Mesodermal cell (in vitro differentiated cells): ENCODE data around the gene AFMID. TPM values are rescaled to one million over a fixed set of nuclear protein-coding genes. Genes with fewer than 3 reads are reported as not detected.
"Not testable (repeated sequence)": the region's sequence is repeated elsewhere in the genome, so short reads cannot be mapped to it uniquely, and the experiment has no call there.

Source experiments
- H3K27ac ChIP-seq: 2 replicates; pipeline ENCODE4 v1.7.0; 2013; ENCODE audit warnings: mild to moderate bottlenecking, low read depth, low read length, moderate library complexity; ENCODE audit not compliant: severe bottlenecking
- H3K36me3 ChIP-seq: 2 replicates; pipeline ENCODE4 v1.7.1; 2013; ENCODE audit warnings: mild to moderate bottlenecking, low read length, moderate library complexity; ENCODE audit not compliant: control insufficient read depth, insufficient read depth
- H3K4me1 ChIP-seq: one replicate; pipeline ENCODE4 v1.7.1; 2013; ENCODE audit warnings: mild to moderate bottlenecking, low read length; ENCODE audit not compliant: insufficient read depth, control insufficient read depth, poor library complexity, severe bottlenecking
- H3K4me3 ChIP-seq: 2 replicates; pipeline ENCODE4 v1.7.0; 2013; ENCODE audit warnings: low read length, control low read depth, mild to moderate bottlenecking; ENCODE audit not compliant: insufficient read depth, poor library complexity, severe bottlenecking; ENCODE audit errors: extremely low read depth
- H3K9me3 ChIP-seq: 2 replicates; pipeline ENCODE4 v1.7.1; 2013; ENCODE audit warnings: mild to moderate bottlenecking, low read length, moderate library complexity; ENCODE audit not compliant: control insufficient read depth
- WGBS, 2 experiments: methylation state at CpG; one replicate each; pipeline ENCODE4 v1.1.5; 2013; ENCODE audit warnings: missing lambda C conversion rate in 2 of 2; ENCODE audit not compliant: insufficient coverage in 2 of 2; 5-methylcytosine and 5-hydroxymethylcytosine counted together
- polyA plus RNA-seq, 2 experiments: library from polyadenylated mRNA; stranded (reverse); fragments of 50-300 nt; gene quantifications; one replicate each; pipeline ENCODE4 v1.2.3, GENCODE V29; 2013

The AFMID gene, protein sequence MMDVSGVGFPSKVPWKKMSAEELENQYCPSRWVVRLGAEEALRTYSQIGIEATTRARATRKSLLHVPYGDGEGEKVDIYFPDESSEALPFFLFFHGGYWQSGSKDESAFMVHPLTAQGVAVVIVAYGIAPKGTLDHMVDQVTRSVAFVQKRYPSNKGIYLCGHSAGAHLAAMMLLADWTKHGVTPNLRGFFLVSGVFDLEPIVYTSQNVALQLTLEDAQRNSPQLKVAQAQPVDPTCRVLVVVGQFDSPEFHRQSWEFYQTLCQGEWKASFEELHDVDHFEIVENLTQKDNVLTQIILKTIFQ
- polyA plus RNA-seq (2013, experiment 1 of 2), result 58.0 TPM
- 43.6 TPM for polyA plus RNA-seq (2013, experiment 2 of 2)

DNA sequence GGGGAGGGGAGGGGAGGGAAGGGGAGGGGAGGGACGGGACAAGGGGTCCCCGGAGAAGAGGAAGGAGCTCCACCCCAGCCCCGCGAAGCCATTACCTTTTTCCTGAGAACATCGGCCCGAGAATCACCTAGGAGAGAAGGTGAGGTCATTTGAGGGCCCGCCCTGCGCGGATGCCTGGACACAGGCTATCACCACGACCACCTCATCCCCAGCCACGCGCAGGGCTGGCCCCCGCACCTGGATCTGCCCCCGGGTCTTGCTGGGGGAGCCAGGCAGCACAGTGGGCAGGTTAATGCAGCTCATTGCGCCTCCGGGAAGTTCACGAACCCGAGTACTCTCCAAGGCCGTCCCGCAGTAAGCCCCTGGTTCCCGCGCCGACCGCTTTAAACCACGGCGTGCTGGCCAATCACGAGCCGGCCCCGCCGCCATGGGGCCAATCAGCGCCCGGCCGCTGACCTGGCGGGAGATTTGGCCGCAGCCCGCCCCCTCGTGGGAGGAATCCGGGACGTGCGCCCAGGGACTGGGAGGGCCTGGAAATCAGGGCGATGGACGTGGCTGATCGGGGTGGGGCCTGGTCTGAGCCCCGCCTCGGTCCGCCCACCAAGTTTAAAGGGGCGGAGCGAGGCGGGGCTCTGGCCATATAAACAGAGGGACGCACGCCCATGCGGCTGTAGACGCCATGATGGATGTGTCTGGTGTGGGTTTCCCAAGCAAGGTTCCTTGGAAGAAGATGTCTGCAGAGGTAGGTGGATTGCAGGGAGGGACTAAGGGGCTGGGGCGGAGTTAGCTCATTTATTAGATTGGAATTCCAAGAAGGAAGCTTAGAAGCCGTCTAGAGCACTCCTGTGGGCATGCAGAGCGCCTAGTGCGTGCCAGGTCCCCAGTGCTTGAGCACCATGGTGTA, at the start of gene AFMID, which contains the start of gene TK1:
AFMID (plus strand) TSS at position 671 of the 904 bp plus-strand sequence; CDS start at position 680, 9 bp downstream.
TK1 (minus strand) TSS at position 361 of the 904 bp plus-strand sequence; CDS start at position 303, 58 bp downstream.
- Histone ChIP-seq H3K27ac (peak within 1 kb of the TSS; percentile 84), H3K4me1 (peaks cover 23% of the 10 kb centered on the region)

GRCh38 chr17:78137392-78138203, 49.6 kb upstream of the AFMID start:
- H3K36me3 ChIP-seq, result no peaks in the 10 kb centered on the region
- WGBS, 2 experiments, result 86 to 93% methylated on average over 16 to 18 of the region's 26 CpGs
- peaks cover 5% of the 10 kb centered on the region for H3K4me1 ChIP-seq
- no peak overlapping the region for H3K4me3 ChIP-seq
- no peaks in the 10 kb centered on the region for H3K9me3 ChIP-seq
- no peak overlapping the region for H3K27ac ChIP-seq

More for the DNA sequence above, at the start of gene AFMID, which contains the start of gene TK1:
- WGBS, 2 experiments, result 5 to 6% methylated on average over 40 to 48 of the region's 57 CpGs
- H3K36me3 ChIP-seq, result peaks cover 56% of the 10 kb centered on the region
- H3K4me3 ChIP-seq, result peak within 1 kb of the TSS; percentile 69
- no peaks in the 10 kb centered on the region for H3K9me3 ChIP-seq

GRCh38 chr17:78138204-78139060, 48.7 kb upstream of the AFMID start:
- Histone ChIP-seq H3K36me3 (no peaks in the 10 kb centered on the region), H3K4me3 (no peak overlapping the region), H3K9me3 (no peaks in the 10 kb centered on the region), H3K4me1 (peaks cover 5% of the 10 kb centered on the region), H3K27ac (no peak overlapping the region)
- WGBS, 2 experiments, result 83 to 87% methylated on average over 6 to 12 of the region's 17 CpGs

DNA sequence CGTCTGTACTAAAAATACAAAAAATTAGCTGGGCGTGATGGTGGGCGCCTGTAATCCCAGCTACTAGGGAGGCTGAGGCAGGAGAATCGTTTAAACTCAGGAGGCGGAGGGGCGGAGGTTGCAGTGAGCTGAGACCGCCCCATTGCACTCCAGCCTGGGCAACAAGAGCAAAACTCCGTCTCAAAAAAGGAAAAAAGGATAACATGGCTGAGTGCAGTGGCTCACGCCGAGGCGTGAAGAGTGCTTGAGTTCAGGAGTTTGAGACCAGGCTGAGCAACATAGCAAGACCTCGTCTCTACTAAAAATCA, 47.3 kb upstream of the AFMID start:
- not testable (repeated sequence) for H3K36me3 ChIP-seq, H3K9me3 ChIP-seq, H3K27ac ChIP-seq, H3K4me3 ChIP-seq, H3K4me1 ChIP-seq
- 92 to 93% methylated on average over 12 of the region's 12 CpGs for WGBS, 2 experiments

GRCh38 chr17:78140169-78141051, 46.8 kb upstream of the AFMID start:
- peaks cover 5% of the 10 kb centered on the region for H3K4me1 ChIP-seq
- no peak overlapping the region for H3K27ac ChIP-seq
- H3K4me3 ChIP-seq, result no peak overlapping the region
- 50 to 52% methylated on average over 50 to 53 of the region's 58 CpGs for WGBS, 2 experiments
- H3K36me3 ChIP-seq, result no peaks in the 10 kb centered on the region
- H3K9me3 ChIP-seq, result no peaks in the 10 kb centered on the region

GRCh38 chr17:78141437-78142118, 45.6 kb upstream of the AFMID start:
- Histone ChIP-seq H3K36me3 (no peaks in the 10 kb centered on the region), H3K27ac (no peak overlapping the region), H3K9me3 (no peaks in the 10 kb centered on the region), H3K4me1 (peaks cover 5% of the 10 kb centered on the region), H3K4me3 (no peak overlapping the region)
- 91 to 96% methylated on average over 12 to 18 of the region's 20 CpGs for WGBS, 2 experiments

- peaks cover 5% of the 10 kb centered on the region for H3K4me1 ChIP-seq
- 92 to 94% methylated on average over 14 of the region's 16 CpGs for WGBS, 2 experiments
- H3K27ac ChIP-seq, result no peak overlapping the region
- no peaks in the 10 kb centered on the region for H3K36me3 ChIP-seq
- H3K4me3 ChIP-seq, result no peak overlapping the region
- H3K9me3 ChIP-seq, result no peaks in the 10 kb centered on the region
These were observed 44.9 kb upstream of the AFMID start for GRCh38 chr17:78142119-78142861.

GRCh38 chr17:78143214-78144146, 43.7 kb upstream of the AFMID start:
- H3K36me3 ChIP-seq, result no peaks in the 10 kb centered on the region
- H3K9me3 ChIP-seq, result no peaks in the 10 kb centered on the region
- no peak overlapping the region for H3K27ac ChIP-seq
- peaks cover 5% of the 10 kb centered on the region for H3K4me1 ChIP-seq
- no peak overlapping the region for H3K4me3 ChIP-seq
- 89 to 96% methylated on average over 20 to 21 of the region's 21 CpGs for WGBS, 2 experiments
